ENCODE results near the gene TAF4B.

TAF4B gene

GRCh38 chr18:26438980-26439379, 212.7 kb downstream of the TAF4B start:
- DNase-seq (ENCODE audit: insufficient read length) (peak; percentile 41), FAIRE-seq (peak; percentile 81)
- TF ChIP-seq POLR2AphosphoS5 (IDR thresholded peaks at IDR 0.05; ENCODE audit: low read depth, low read length) = no peak

DNA sequence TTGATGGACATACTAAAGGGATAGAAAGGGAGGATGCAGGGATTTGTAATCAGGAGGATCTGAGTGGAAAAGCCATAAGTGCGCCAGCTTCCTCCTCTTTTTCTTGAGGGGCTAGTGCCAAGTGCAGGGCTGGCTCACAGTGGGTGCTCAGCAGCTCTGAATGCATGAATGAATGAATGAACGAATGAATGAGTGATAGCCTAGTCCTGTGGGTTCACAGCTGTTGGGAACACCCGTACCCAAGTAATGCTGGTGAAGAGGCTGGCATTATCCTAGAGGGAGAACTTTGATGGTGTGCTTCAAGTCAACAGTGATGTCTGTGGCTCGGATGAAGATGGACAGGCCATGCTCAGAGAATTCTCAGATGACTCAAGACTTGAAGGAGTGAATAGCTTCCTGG, 213.3 kb downstream of the TAF4B start:
- no peak for TF ChIP-seq POLR2AphosphoS5 (IDR thresholded peaks at IDR 0.05; ENCODE audit: low read depth, low read length)
- TF ChIP-seq POLR2A (IDR thresholded peaks at IDR 0.05; ENCODE audit: low read depth, low read length) = no peak
- TF ChIP-seq TAF1 (IDR thresholded peaks at IDR 0.05; ENCODE audit: borderline replicate concordance, low read depth, low read length) = no peak
- FAIRE-seq (no peak), DNase-seq (ENCODE audit: insufficient read length) (no peak)

- TF ChIP-seq POLR2A (IDR thresholded peaks at IDR 0.05; ENCODE audit: low read depth, low read length) = no peak
- TF ChIP-seq POLR2AphosphoS5 (IDR thresholded peaks at IDR 0.05; ENCODE audit: low read depth, low read length) = no peak
- no peak for TF ChIP-seq TAF1 (IDR thresholded peaks at IDR 0.05; ENCODE audit: borderline replicate concordance, low read depth, low read length)
- FAIRE-seq (no peak), DNase-seq (ENCODE audit: insufficient read length) (no peak)
Observed at GRCh38 chr18:26440644-26441043, 214.4 kb downstream of the TAF4B start.

All from GM12892 (cell line).